H1 (cell line): ENCODE measurements around the gene C17orf100.

Experiments used
- CTCF ChIP-seq, 3 experiments: IDR thresholded peaks; 1 replicate in 2 of 3; 2 replicates in 1 of 3; pipeline versions ENCODE4 v1.5.1 to v1.6.1; 2011; ENCODE audit warnings: low read length in 3 of 3, mild to moderate bottlenecking in 3 of 3, inconsistent platforms in 2 of 3, low read depth in 1 of 3, moderate library complexity in 1 of 3; ENCODE audit not compliant: insufficient read depth in 1 of 3; ENCODE audit errors: control extremely low read depth in 1 of 3
- EP300 ChIP-seq, 2 experiments: IDR thresholded peaks; 1 replicate in 1 of 2; 2 replicates in 1 of 2; pipeline ENCODE4 v1.6.1; 2011 to 2012; ENCODE audit warnings: low read depth in 2 of 2, low read length in 2 of 2, mild to moderate bottlenecking in 2 of 2, borderline replicate concordance in 1 of 2, inconsistent platforms in 1 of 2, moderate library complexity in 1 of 2
- GABPA ChIP-seq: IDR thresholded peaks from 2 replicates; pipeline ENCODE4 v1.6.1; 2011; ENCODE audit warnings: mild to moderate bottlenecking, low read length, moderate library complexity, borderline replicate concordance; ENCODE audit not compliant: insufficient read depth
- JUN ChIP-seq: IDR thresholded peaks from 2 replicates; pipeline ENCODE4 v1.6.1; 2011; ENCODE audit warnings: low read depth, mild to moderate bottlenecking, improper control_type of control experiment, low read length
- JUND ChIP-seq: IDR thresholded peaks from 2 replicates; pipeline ENCODE4 v1.6.1; 2011; ENCODE audit warnings: mild to moderate bottlenecking, improper control_type of control experiment, low read length
- MAFK ChIP-seq: IDR thresholded peaks from 2 replicates; pipeline ENCODE4 v1.6.1; 2012; ENCODE audit warnings: low read depth, mild to moderate bottlenecking, improper control_type of control experiment, low read length
- POLR2A ChIP-seq, 2 experiments: IDR thresholded peaks; 1 replicate in 1 of 2; 2 replicates in 1 of 2; pipeline ENCODE4 v1.6.1; 2011; ENCODE audit warnings: low read depth in 2 of 2, low read length in 2 of 2, mild to moderate bottlenecking in 2 of 2; ENCODE audit errors: control extremely low read depth in 1 of 2
- SUZ12 ChIP-seq: fragments of 200-600 bp; sonication (generic); IDR thresholded peaks from 2 replicates; pipeline ENCODE4 v1.6.1; 2012; ENCODE audit warnings: mild to moderate bottlenecking, inconsistent platforms, low read length, moderate library complexity, mixed read lengths
- YY1 ChIP-seq: IDR thresholded peaks from 2 replicates; pipeline ENCODE4 v1.6.1; 2011; ENCODE audit warnings: low read depth, mild to moderate bottlenecking, low read length

GRCh38 chr17:6636616-6637457, 14.7 kb upstream of the C17orf100 start:
- TF ChIP-seq CTCF (IDR thresholded peaks at IDR 0.05; ENCODE audit: control extremely low read depth in 1 of 3, insufficient read depth in 1 of 3, low read depth in 1 of 3, low read length in 3 of 3): no peak
- no peak for TF ChIP-seq YY1
- no peak for TF ChIP-seq JUND
- TF ChIP-seq GABPA: no peak
- no peak for TF ChIP-seq POLR2A (IDR thresholded peaks at IDR 0.05; ENCODE audit: control extremely low read depth in 1 of 2, low read depth in 2 of 2, low read length in 2 of 2)
- TF ChIP-seq SUZ12: no peak
- no peak for TF ChIP-seq JUN
- TF ChIP-seq MAFK: no peak
- TF ChIP-seq EP300 (IDR thresholded peaks at IDR 0.05; ENCODE audit: borderline replicate concordance in 1 of 2, low read depth in 2 of 2, low read length in 2 of 2): no peak
